K562 (cell line): ENCODE data around the gene GRIN1. TPM values are rescaled to one million over a fixed set of nuclear protein-coding genes. Genes with fewer than 3 reads are reported as not detected.

Experiments used
- ATAC-seq: fragments of 200-7000 bp; cut with Tn5 transposase; 3 replicates; pipeline ENCODE4 v1.9.1; 2020; ENCODE audit warnings: moderate library complexity
- BruUV-seq: library from RNA; stranded (reverse); fragments of 400-500 nt; replicated peaks from 2 replicates; lab custom pipeline; 2021; lab: Mats Ljungman, UMichigan
- CTCF ChIA-PET: fragments of 300-600 bp; formaldehyde crosslinking; extraction: SDS; loops from one replicate; lab custom pipeline; 2021; ENCODE audit warnings: low intra/inter-chr PET ratio; lab: Yijun Ruan, JAX
- POLR2A ChIA-PET: fragments of 300-600, 350-650 bp; sonication (Branson Sonifier 250); formaldehyde crosslinking; extraction: SDS; loops from one replicate; lab custom pipeline; 2021; ENCODE audit warnings: antibody characterized with exemption, inconsistent platforms; lab: Yijun Ruan, JAX
- DNase-seq, 4 experiments: peaks; one replicate each; pipeline versions ENCODE4 v3.0.0 to v3.0.0-alpha.2; 2011 to 2018; ENCODE audit warnings: low spot score in 3 of 4, mixed read lengths in 3 of 4; ENCODE audit errors: extremely low read depth in 1 of 4
- FAIRE-seq: peaks from 2 replicates; lab custom pipeline; 2011; peaks lifted over from hg19 to GRCh38; lab: Jason Lieb, UNC
- H2AFZ ChIP-seq: 2 replicates; pipeline ENCODE4 v1.6.0; 2011; ENCODE audit warnings: low read depth, low read length, control low read depth, inconsistent platforms
- H3K27ac ChIP-seq: fragments of 200-600 bp; 3 replicates; pipeline ENCODE4 v1.8.0; 2011; ENCODE audit warnings: low read depth, mild to moderate bottlenecking, control low read depth, inconsistent platforms, low read length, moderate library complexity, mixed read lengths; ENCODE audit errors: extremely low read depth
- H3K27me3 ChIP-seq, 2 experiments: fragments of 300-600 bp in 1 of 2; 2 replicates in 1 of 2; 3 replicates in 1 of 2; pipeline versions ENCODE4 v1.6.0 to v1.8.0; 2011; ENCODE audit warnings: inconsistent platforms in 2 of 2, low read length in 2 of 2, mild to moderate bottlenecking in 1 of 2, mixed read lengths in 1 of 2, moderate library complexity in 1 of 2; ENCODE audit not compliant: control insufficient read depth in 2 of 2, insufficient read depth in 2 of 2
- H3K36me3 ChIP-seq: fragments of 300-600 bp; 3 replicates; pipeline ENCODE4 v1.8.0; 2011; ENCODE audit warnings: mild to moderate bottlenecking, low read length, inconsistent platforms; ENCODE audit not compliant: control insufficient read depth, insufficient read depth
- H3K4me1 ChIP-seq, 2 experiments: fragments of 200-600 bp in 1 of 2; replicated peaks in 1 of 2; 2 replicates in 1 of 2; 3 replicates in 1 of 2; pipeline versions ENCODE4 v1.5.1 to v1.8.0; 2011; ENCODE audit warnings: inconsistent platforms in 2 of 2, low read length in 2 of 2, mild to moderate bottlenecking in 1 of 2, mixed read lengths in 1 of 2, moderate library complexity in 1 of 2; ENCODE audit not compliant: control insufficient read depth in 2 of 2, insufficient read depth in 2 of 2
- H3K4me2 ChIP-seq: 2 replicates; pipeline ENCODE4 v1.6.1; 2011; ENCODE audit warnings: low read length, control low read depth, inconsistent platforms, mixed read lengths; ENCODE audit not compliant: insufficient read depth
- H3K4me3 ChIP-seq: fragments of 200-600 bp; sonication (generic), shearing (Covaris generic); 2 replicates; pipeline ENCODE4 v1.5.1; 2016; ENCODE audit warnings: control low read depth, inconsistent platforms
- H3K79me2 ChIP-seq: fragments of 200-600 bp; 3 replicates; pipeline ENCODE4 v1.8.0; 2011; ENCODE audit warnings: low read length, inconsistent platforms; ENCODE audit not compliant: control insufficient read depth, insufficient read depth
- H3K9ac ChIP-seq, 2 experiments: 2 replicates each; pipeline versions ENCODE4 v1.6.0 to v1.6.1; 2011; ENCODE audit warnings: low read depth in 2 of 2, low read length in 2 of 2, control low read depth in 1 of 2, inconsistent platforms in 1 of 2, mild to moderate bottlenecking in 1 of 2, mixed read lengths in 1 of 2; ENCODE audit not compliant: insufficient read depth in 1 of 2
- H3K9me1 ChIP-seq: one replicate; pipeline ENCODE4 v1.6.0; 2011; ENCODE audit warnings: inconsistent platforms, mild to moderate bottlenecking, low read length, moderate library complexity; ENCODE audit not compliant: control insufficient read depth, insufficient read depth
- H3K9me3 ChIP-seq: replicated peaks from 2 replicates; pipeline ENCODE4 v1.5.1; 2011; ENCODE audit warnings: low read depth, low read length, inconsistent platforms; ENCODE audit not compliant: control insufficient read depth, insufficient read depth
- H4K20me1 ChIP-seq: replicated peaks from 2 replicates; pipeline ENCODE4 v1.6.1; 2011; ENCODE audit warnings: low read length, inconsistent platforms, mixed read lengths; ENCODE audit not compliant: control insufficient read depth, insufficient read depth
- BMI1 ChIP-seq: fragments of 150-350 bp; IDR thresholded peaks from 2 replicates; pipeline ENCODE4 v1.6.1; 2014; ENCODE audit warnings: low read length
- EWSR1 ChIP-seq: fragments of 450-650 bp; IDR thresholded peaks from 2 replicates; pipeline ENCODE4 v1.6.1; 2018; ENCODE audit warnings: borderline replicate concordance, mild to moderate bottlenecking, low read depth, moderate library complexity; ENCODE audit not compliant: partially characterized antibody
- GATAD2A ChIP-seq: fragments of 450-650 bp; IDR thresholded peaks from 2 replicates; pipeline ENCODE4 v1.6.1; 2017
- RBFOX2 ChIP-seq: fragments of 200-400 bp; formaldehyde crosslinking; IDR thresholded peaks from 2 replicates; pipeline ENCODE4 v1.6.1; 2017; ENCODE audit warnings: low read depth, mild to moderate bottlenecking, low read length, moderate library complexity
- SMARCE1 ChIP-seq: fragments of 450-650 bp; IDR thresholded peaks from 2 replicates; pipeline ENCODE4 v1.7.1; 2016; ENCODE audit warnings: mild to moderate bottlenecking
- U2AF2 ChIP-seq: fragments of 200-400 bp; formaldehyde crosslinking; optimal IDR thresholded peaks from 2 replicates; pipeline ENCODE3; 2017; ENCODE audit warnings: low read depth, mild to moderate bottlenecking, low read length
- ZNF41 ChIP-seq: fragments of 250-450 bp; sonication (Bioruptor Pico); conservative IDR thresholded peaks from 2 replicates; pipeline ENCODE4 v1.4.0; 2020; ENCODE audit warnings: mild to moderate bottlenecking
- ZNF644 ChIP-seq: fragments of 200-800 bp; sonication (Bioruptor generic); IDR thresholded peaks from 2 replicates; pipeline ENCODE4 v1.6.1; 2016; ENCODE audit warnings: low read depth, missing genetic modification characterization, missing compliant biosample characterization
- WGBS: fragments of 100-300 bp; shearing (Covaris generic); methylation state at CpG from one replicate; pipeline ENCODE4 v1.1.6; 2016; ENCODE audit warnings: low coverage, mixed read lengths; ENCODE audit not compliant: insufficient coverage; ENCODE audit errors: missing lambda C conversion rate; 5-methylcytosine and 5-hydroxymethylcytosine counted together
- in situ Hi-C: fragments of 300-500 bp; cut with MboI; formaldehyde crosslinking; loops from 4 replicates; pipeline ENCODE4 v1.15.0; 2018; ENCODE audit warnings: inconsistent platforms, mixed read lengths
- intact Hi-C: fragments of 100-400 bp; cut with micrococcal nuclease; formaldehyde crosslinking; loops from 2 replicates; pipeline ENCODE4 v1.14.2; 2022
- polyA plus RNA-seq, 8 experiments: library from polyadenylated mRNA; depleted of rRNA in 4 of 8; stranded (reverse) in 5 of 8; unstranded in 3 of 8; fragments of >200 nt; fragmentation: Nextera tagmentation in 2 of 8; fragmentation: Illumina TruSeq in 1 of 8; extraction: Ambion mirVana in 2 of 8; extraction: Trizol in 1 of 8; gene quantifications; 2 replicates each; pipeline versions ENCODE4 v1.2.1 to v1.2.3, GENCODE V29; 2011 to 2014; ENCODE audit warnings: inconsistent platforms in 1 of 8, missing spikeins in 1 of 8
- total RNA-seq, 7 experiments: library from RNA; depleted of rRNA in 6 of 7; stranded (reverse); fragments of >200 nt in 6 of 7; fragmentation: Illumina TruSeq in 2 of 7; extraction: Trizol in 2 of 7; gene quantifications; 2 replicates each; pipeline versions ENCODE4 v1.2.1 to v1.2.3, GENCODE V29; 2011 to 2021; ENCODE audit warnings: low replicate concordance in 1 of 7
- TF ChIP-seq, protein P1 (sequence below), 2 experiments: fragments of 450-650 bp; IDR thresholded peaks; 2 replicates each; pipeline ENCODE4 v1.6.1; 2016

Gene GRIN1
- total and polyA plus RNA-seq, 9 of the 15 experiments (the other 6 are each of a cell fraction or from before 2014, with no cell fraction given) = 0.03 to 0.35 (median 0.16) TPM; not detected in 6

GRCh38 chr9:137184881-137185660, 46.1 kb downstream of the GRIN1 start:
- intact Hi-C loops = no loop called here
- ChIA-PET POLR2A (interaction anchor here (0.5 to 1.0 kb wide), 2 partner anchors 9 to 12 kb away, joined by 3 to 9 read pairs; no protein-coding TSS in a partner anchor), CTCF (no interaction called here)
- no peak for ATAC-seq
- WGBS = 93% methylated on average over 39 of the region's 48 CpGs
- Histone ChIP-seq H3K9me3 (no peaks in the 10 kb centered on the region), H4K20me1 (peaks cover 8% of the 10 kb centered on the region), H3K9me1 (no peaks in the 10 kb centered on the region)
- no TSS peak for BruUV-seq
- TF ChIP-seq GATAD2A = no peak
- no peak for TF ChIP-seq BMI1
- 0 out of 2 replicates have a peak, but pooled peaks have one; percentile 15 for TF ChIP-seq RBFOX2
- no peak for TF ChIP-seq U2AF2
- no peak for TF ChIP-seq ZNF41 (CRISPR knock-in tag)
- TF ChIP-seq, protein P1, sequence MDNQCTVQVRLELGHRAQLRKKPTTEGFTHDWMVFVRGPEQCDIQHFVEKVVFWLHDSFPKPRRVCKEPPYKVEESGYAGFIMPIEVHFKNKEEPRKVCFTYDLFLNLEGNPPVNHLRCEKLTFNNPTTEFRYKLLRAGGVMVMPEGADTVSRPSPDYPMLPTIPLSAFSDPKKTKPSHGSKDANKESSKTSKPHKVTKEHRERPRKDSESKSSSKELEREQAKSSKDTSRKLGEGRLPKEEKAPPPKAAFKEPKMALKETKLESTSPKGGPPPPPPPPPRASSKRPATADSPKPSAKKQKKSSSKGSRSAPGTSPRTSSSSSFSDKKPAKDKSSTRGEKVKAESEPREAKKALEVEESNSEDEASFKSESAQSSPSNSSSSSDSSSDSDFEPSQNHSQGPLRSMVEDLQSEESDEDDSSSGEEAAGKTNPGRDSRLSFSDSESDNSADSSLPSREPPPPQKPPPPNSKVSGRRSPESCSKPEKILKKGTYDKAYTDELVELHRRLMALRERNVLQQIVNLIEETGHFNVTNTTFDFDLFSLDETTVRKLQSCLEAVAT (IDR thresholded peaks at IDR 0.05) = no peak
- no peak for TF ChIP-seq SMARCE1
- no peak for TF ChIP-seq ZNF644 (tag)
- TF ChIP-seq EWSR1 = no peak
- TF ChIP-seq, all 486 proteins: peak for 1
- no peak overlapping the region for H2AFZ ChIP-seq
- H3K4me3 ChIP-seq = no peak overlapping the region
- FAIRE-seq (no peak), DNase-seq (no peak)
- H3K4me2 ChIP-seq = no peak overlapping the region
- no peak overlapping the region for H3K27ac ChIP-seq
- H3K9ac ChIP-seq = peak overlapping the region in 1 of 2 experiments; percentile 41; a peak in 1 of 4 replicates
- peaks cover 72% of the 10 kb centered on the region; the same call in 2 of the 3 replicates for H3K36me3 ChIP-seq
- H3K27me3 ChIP-seq = no peaks in the 10 kb centered on the region
- H3K4me1 ChIP-seq = peaks cover 18 to 79% of the 10 kb centered on the region in 2 experiments
- peaks cover 36% of the 10 kb centered on the region for H3K79me2 ChIP-seq
- in situ Hi-C loops = loop anchor here (5.0 kb wide), 1 partner anchor 42 kb away; the partner anchor contains the start of genes CYSRT1 and RNF224
